ENCODE data around the gene ATRIP.

Gene ATRIP

DNA sequence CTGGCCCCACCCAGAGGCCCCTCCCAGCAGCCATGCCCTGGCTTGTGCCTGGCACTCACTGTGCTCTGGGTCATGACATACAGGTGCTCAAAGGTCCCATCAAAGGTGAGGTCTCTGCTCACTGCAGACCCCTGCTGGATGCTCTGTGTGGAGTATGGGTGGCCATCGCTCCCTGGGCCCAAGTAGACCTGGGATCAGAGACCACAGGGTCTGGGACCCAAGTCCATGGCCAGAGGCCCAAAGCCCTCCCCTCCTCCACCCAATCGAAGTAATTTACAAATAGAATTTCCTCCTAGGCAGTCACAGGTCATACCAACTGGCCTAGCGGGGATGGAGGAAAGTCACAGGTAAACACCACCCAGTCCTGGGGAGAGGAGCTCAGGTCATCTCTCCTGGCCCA, 24.3 kb upstream of the ATRIP start:
- Histone ChIP-seq H3K4me1 (no peaks in the 10 kb centered on the region), H3K4me3 (ENCODE audit: low read depth, low read length) (no peak overlapping the region), H3K27me3 (no peaks in the 10 kb centered on the region), H3K36me3 (no peaks in the 10 kb centered on the region), H3K9me3 (no peaks in the 10 kb centered on the region)
- no peak for DNase-seq
- TF ChIP-seq, protein P1, sequence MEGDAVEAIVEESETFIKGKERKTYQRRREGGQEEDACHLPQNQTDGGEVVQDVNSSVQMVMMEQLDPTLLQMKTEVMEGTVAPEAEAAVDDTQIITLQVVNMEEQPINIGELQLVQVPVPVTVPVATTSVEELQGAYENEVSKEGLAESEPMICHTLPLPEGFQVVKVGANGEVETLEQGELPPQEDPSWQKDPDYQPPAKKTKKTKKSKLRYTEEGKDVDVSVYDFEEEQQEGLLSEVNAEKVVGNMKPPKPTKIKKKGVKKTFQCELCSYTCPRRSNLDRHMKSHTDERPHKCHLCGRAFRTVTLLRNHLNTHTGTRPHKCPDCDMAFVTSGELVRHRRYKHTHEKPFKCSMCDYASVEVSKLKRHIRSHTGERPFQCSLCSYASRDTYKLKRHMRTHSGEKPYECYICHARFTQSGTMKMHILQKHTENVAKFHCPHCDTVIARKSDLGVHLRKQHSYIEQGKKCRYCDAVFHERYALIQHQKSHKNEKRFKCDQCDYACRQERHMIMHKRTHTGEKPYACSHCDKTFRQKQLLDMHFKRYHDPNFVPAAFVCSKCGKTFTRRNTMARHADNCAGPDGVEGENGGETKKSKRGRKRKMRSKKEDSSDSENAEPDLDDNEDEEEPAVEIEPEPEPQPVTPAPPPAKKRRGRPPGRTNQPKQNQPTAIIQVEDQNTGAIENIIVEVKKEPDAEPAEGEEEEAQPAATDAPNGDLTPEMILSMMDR (IDR thresholded peaks at IDR 0.05; ENCODE audit: low read depth, low read length), result 0 out of 2 replicates have a peak, but pooled peaks have one; percentile 3

DNA sequence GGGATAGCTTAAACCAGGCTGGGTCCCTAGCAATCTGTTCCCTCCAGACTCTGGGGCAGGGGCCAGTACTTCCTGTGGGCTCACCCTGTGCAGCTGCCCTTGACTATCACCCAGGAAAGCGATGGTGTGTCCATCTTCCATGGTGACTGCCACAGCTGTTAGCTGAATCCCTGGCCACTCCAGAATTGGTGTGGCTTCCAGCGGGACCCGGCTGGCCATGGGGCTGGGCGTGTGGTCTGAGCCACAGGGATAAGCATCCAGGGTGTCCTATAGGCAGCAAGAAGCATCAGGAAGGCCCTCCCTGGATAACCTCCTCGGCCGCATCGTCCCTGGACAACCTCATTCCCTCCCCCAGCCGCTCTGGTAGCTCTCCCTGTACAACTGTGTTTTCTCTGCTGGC, 23.9 kb upstream of the ATRIP start:
- no peaks in the 10 kb centered on the region for H3K4me1 ChIP-seq
- H3K36me3 ChIP-seq, result no peaks in the 10 kb centered on the region
- H3K4me3 ChIP-seq (ENCODE audit: low read depth, low read length), result no peak overlapping the region
- no peak for DNase-seq
- TF ChIP-seq, protein P1 (IDR thresholded peaks at IDR 0.05; ENCODE audit: low read depth, low read length), result no peak
- no peaks in the 10 kb centered on the region for H3K9me3 ChIP-seq
- H3K27me3 ChIP-seq, result no peaks in the 10 kb centered on the region

DNA sequence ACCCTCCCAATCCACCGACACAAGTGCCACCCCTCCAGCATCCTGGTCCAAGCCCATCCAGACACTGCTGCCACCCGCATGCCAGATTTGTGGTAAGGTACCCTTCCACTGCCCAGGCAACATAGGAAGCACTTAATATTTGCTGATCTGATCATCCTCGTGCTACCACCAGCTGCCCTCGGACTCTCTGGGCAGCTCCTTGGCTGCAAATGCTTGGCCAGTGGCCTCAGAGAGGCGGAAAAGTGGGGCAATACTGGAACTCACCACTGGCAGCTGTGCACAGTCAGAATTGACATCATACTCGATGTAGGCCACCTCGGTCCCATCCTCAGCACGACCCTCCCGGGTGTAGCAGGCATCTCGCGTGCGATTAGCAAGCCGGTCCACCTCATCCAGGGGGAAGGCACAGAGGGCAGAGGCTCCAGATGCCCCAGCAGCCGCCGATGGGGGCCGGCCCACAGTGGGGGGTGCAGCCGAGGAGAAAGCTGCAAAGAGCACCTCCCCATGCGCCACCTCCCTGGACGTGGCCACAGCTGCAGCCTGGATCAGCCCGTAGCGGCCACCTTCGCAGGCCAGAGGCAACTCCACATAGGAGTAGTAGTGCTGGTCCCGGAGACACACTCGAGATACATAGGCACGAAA, 23.2 kb upstream of the ATRIP start:
- no peaks in the 10 kb centered on the region; the same call in 1 of the 2 replicates for H3K4me1 ChIP-seq
- no peak for DNase-seq
- no peaks in the 10 kb centered on the region for H3K9me3 ChIP-seq
- H3K4me3 ChIP-seq (ENCODE audit: low read depth, low read length), result no peak overlapping the region
- H3K36me3 ChIP-seq, result no peaks in the 10 kb centered on the region
- TF ChIP-seq, protein P1 (IDR thresholded peaks at IDR 0.05; ENCODE audit: low read depth, low read length), result no peak
- H3K27me3 ChIP-seq, result no peaks in the 10 kb centered on the region

DNA sequence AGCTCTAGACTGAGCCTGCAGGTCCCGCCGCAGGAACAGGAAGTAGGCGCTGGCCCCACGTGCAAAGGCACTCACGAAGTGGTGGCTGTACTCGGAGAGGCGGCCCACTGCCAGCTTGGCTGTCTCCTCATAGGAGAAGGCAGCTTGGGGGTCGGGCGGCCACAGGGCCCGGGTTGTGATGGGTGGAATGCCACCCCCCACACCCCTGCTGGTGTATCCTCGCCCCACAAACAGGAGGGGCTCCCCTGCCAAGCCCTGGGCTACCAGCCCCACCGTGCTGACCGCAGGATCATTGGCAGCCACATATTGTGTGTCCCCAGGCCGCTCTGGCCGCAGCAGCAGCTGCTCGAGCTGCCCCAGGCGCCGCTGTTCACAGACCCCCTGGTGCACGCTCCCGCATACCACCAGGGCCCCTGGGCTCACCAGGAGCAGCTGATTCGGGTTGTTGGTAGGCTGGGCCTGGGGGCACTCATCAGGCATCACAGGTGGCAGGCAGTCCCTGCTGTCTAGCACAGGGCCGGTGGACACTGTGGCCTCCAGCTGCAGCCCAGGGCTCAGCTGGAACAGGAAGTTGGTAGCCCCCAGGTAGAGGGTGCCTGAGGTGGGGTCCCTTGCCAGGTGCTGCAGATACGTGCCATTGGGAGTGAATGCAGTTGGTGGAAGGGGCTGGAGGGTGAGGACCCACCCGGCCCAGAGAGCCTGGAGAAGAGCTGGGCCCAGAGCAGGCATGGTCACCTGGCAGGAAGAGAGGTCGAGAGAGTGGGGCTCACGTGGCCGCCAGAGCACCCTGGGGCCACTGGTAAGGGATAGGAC, 22.4 kb upstream of the ATRIP start:
- Histone ChIP-seq H3K9me3 (no peaks in the 10 kb centered on the region), H3K4me1 (no peaks in the 10 kb centered on the region; the same call in 1 of the 2 replicates), H3K27me3 (no peaks in the 10 kb centered on the region), H3K36me3 (no peaks in the 10 kb centered on the region), H3K4me3 (ENCODE audit: low read depth, low read length) (no peak overlapping the region)
- no peak for DNase-seq
- TF ChIP-seq, protein P1 (IDR thresholded peaks at IDR 0.05; ENCODE audit: low read depth, low read length), result no peak

DNA sequence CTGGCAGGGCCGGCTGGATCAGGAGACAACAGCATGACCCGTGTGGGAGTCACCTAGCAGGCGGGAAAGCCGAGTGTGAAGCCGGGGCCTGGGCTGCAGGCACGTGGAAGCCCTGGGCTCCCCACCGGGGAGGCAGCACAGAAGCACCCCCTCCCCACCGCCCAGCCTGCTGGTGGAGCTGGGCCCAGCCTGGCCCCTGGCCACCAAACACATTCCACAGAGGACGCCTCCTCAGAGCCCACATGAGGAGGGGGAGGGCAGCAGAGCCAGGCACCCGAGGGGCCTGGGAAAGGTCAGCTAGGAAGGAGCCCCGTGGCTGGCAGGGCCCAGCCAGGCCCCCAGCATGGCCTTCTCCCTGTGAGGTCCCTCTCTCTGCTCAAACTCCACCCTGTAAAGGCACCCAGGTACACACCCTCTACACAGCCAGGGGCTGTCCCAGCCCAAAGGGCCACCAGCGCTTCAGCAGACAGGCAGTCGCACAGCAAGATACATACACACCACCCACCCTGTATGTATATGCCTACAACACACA, 21.2 kb upstream of the ATRIP start:
- H3K27me3 ChIP-seq, result no peaks in the 10 kb centered on the region
- H3K4me1 ChIP-seq, result no peaks in the 10 kb centered on the region; the same call in 1 of the 2 replicates
- no peak overlapping the region for H3K4me3 ChIP-seq (ENCODE audit: low read depth, low read length)
- H3K9me3 ChIP-seq, result no peaks in the 10 kb centered on the region
- no peak for DNase-seq
- H3K36me3 ChIP-seq, result no peaks in the 10 kb centered on the region
- TF ChIP-seq, protein P1 (IDR thresholded peaks at IDR 0.05; ENCODE audit: low read depth, low read length), result no peak

Measured in BE2C (cell line).